Pons (tissue), 1 donor: ENCODE data around the gene ORM2.

Experiments used
- DNase-seq: peaks from one replicate; pipeline ENCODE4 v3.0.0-alpha.2; 2016; ENCODE audit warnings: low spot score

The ORM2 gene

GRCh38 chr9:114371343-114371944 lies 41.8 kb downstream of the ORM2 start:
- no peak for DNase-seq

GRCh38 chr9:114371973-114372917 lies 42.6 kb downstream of the ORM2 start:
- DNase-seq, result no peak

DNA sequence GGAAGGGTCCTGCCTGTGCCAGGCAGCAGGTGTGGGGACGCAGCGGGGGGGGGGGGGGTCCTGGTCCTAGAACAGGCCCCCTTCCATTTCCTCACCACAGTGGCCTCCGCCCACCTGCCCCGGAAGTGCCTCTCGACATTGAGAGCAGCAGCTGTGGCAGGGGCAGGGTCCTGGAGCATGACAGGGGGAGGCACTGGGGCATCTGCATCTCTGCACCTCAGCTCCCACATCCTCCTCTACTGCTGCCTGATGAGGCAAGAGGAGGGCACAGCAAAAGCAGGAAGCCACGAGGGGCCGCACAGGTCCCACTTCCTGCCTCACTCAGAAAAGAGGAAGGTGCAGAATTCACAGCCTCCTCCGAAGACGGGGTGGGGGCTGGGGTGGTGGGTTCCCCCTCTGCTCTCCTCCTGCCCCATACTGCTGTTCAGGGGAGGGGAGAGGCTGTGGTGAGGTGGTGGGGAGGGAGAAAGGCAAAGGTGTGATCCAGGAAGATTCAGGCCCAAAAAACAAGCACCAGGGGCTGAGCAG lies 43.3 kb downstream of the ORM2 start:
- DNase-seq, result peak; percentile 74

DNA sequence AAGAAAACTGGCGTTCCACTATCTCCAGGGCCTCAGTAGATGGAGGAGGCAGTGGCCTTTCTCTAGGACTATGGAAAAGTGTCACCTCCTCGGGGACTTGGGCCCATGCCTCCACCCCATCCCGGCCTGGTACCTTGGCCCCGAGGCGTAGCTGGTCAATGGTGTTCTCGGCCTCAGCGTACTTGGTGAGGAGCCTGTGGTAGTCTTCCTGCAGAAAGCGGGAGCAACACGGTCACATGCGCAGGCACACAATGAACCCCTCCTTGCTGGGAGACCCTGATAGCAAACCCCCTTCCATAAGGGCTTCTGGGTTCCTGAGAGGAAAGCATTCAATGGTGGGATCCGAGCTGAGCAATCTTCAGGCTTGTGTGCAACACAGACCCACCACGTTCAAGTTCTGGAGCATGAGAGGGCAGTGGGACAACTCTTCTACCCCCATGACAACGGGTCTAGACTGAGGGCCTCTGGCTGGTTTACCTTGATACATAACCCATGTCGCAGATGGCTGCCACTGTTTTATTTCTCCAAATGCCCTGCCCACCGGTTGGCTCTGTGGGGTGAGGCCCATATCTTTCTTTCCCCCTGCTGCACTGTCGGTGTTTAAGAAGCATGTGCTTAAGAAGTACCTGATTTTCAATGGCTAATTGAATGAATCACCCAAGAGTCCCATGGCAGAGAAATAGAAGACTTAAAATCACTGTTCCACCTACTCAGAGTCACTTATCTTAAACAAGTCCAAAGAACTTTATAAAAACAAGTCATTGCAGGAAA lies 44.5 kb downstream of the ORM2 start:
- no peak for DNase-seq

DNA sequence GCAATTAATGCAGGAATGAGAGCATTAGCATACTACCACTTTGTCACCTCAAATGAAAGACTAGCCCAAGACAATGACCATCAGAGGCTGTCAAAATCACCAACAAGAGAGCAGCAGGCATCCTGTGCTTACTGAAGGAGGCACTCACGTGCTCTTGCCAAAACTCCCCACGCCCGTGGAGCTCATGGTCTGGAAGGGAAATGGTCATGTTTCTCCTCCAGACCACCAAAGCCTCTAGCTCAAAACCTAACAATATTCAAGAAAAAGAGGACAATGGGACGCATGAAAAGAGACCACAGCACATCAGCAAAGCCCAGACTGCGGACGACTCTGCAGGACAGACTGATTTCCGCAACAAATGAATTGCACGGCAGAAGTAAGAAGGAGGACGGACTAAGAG lies 45.3 kb downstream of the ORM2 start:
- DNase-seq, result no peak

DNA sequence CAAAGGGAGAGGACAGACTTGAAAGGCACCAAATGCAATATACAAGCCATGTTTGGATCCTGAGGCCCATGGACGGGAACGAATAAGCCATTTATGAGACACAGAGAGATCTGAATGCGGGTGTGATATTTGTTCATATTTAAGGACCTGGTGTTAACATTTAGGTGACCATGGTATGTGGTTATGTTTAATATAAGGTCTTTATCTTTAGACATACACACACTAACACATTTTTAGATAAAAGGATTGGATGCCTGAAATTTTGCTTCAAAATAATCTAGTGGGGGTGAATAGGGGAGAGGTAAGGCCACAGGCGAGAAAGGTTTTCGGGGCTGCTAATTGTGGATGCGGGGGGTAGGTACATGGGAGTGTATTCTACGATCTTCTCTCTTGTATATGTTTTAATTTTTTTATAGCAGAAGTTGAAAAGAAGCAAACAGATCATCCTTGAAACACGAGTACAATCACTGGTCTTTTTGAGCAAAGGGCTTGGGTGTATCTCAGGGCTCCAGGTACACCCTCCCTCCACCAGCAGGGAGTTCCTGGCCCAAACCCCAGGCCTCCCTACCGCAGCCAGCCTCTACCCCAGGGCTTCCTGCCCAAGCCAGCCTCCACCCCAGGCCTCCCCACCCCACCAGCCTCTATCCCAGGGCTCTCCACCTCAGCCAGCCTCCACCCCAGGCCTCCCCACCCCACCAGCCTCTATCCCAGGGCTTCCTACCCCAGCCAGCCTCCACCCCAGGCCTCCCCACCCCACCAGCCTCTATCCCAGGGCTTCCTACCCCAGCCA lies 45.9 kb downstream of the ORM2 start:
- no peak for DNase-seq

GRCh38 chr9:114376586-114377445 lies 47.1 kb downstream of the ORM2 start:
- DNase-seq, result no peak

DNA sequence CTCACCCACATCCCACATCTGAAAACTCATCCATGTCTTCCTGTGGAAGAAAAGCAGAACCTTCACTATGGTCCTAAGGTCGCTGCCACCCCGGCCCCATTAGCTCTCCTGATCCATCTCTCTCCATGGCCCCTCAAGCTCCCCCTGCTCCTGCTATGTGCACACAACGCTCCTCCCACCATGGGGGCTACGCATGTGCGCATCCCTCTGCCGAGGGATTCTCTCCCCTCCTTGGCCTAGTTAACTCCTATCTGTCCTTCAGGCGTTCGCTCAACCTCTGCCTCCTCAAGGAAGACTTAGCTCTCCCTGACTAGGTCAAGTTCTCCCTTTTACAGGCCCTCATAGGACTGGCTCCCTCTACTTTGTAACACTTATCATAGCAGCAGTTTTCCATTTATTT lies 48.3 kb downstream of the ORM2 start:
- DNase-seq, result no peak

DNA sequence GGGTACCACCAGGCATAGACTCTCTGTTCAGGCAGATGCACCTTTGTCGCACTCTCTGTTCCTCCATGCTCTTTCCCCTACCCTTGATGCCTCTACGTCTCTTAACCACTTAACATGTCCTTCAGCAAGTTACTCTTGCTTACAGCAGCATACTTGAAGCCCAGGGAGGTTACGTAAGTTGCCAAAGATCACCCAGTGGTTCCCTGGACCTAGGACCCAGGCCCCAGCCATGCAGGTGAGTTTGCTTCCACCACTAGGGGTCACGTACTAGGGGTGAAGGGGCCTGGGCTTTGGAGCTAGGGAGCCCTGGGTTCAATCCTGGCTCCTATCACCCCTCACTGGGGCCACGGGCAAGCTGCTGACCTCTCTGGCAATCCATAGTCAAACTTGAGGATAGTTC lies 49.2 kb downstream of the ORM2 start:
- no peak for DNase-seq
